Measurements from ENCODE around the gene OCIAD1. TPM values are rescaled to one million over a fixed set of nuclear protein-coding genes. Genes with fewer than 3 reads are reported as not detected.
A peak's percentile ranks its signal among the peaks of the same experiment; 100 is the strongest.
"Not testable (repeated sequence)": the region's sequence is repeated elsewhere in the genome, so short reads cannot be mapped to it uniquely, and the experiment has no call there.

The OCIAD1 gene
- polyA plus RNA-seq, 3 donors = 213 to 254 (median 247) TPM

DNA sequence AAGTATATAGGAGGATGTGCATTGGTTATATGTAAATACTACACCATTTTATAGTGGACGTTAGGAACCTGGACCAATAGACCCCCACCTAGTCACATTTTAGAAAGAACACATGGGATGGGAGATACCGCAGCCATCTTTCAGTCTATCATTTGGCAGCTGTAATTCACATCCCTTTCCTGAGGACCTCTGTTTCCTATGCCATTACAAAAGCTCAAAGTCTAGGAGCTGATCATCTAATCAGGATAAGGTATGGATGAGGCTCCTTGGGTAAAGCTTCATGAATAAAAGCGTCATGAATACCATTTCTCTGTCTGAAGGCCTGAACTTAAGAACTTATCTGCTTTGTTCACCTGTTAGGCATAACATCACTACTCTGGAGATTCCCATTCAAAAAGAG, 31.1 kb downstream of the OCIAD1 start:
- DNase-seq = no peak

- no peak for DNase-seq
Measured at GRCh38 chr4:48862661-48863060, 31.8 kb downstream of the OCIAD1 start.

- DNase-seq = no peak
Measured at GRCh38 chr4:48863728-48864127, 32.8 kb downstream of the OCIAD1 start.

- DNase-seq = not testable (repeated sequence)
Measured at GRCh38 chr4:48864696-48865095, 33.8 kb downstream of the OCIAD1 start.

DNA sequence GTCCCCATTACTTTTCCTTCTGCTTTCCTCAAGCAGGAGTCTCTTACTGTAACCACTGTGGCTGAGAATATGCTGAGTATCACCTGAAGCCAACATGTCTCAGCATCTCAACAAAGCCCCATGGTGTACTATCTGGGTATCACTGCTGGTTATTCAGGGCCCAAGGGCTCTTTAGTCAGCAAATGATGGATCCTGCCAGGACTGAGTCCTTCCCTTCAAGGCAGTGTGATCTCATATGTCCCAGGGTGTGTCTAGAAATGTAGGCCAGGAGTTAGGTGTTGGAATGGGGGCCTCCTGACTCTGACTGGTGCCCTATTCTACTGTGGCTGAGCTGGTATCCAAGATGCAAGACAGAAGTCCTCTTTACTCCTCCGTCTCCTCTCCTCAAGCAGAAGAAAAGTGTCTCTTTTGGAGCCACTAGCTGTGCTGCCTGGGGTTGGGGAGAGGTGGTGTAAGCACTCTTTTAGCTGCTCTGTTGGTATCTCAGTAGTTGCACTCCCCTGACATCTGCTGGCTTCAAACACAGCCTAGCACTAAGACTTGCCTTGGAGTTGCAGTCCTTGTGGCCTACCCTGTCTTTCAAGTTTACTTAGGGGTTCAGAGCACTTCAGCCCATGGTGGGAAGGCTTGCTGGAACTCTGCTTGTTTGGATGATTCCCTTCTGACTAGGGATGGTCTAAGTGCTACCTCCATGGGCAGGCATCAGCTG, 47.1 kb downstream of the OCIAD1 start:
- DNase-seq = no peak

GRCh38 chr4:48879561-48880442, 48.9 kb downstream of the OCIAD1 start:
- DNase-seq = no peak

- DNase-seq = not testable (repeated sequence)
Measured at GRCh38 chr4:48881646-48882045, 50.8 kb downstream of the OCIAD1 start.

- DNase-seq = not testable (repeated sequence)
Measured at GRCh38 chr4:48889750-48890149, 58.9 kb downstream of the OCIAD1 start.

DNA sequence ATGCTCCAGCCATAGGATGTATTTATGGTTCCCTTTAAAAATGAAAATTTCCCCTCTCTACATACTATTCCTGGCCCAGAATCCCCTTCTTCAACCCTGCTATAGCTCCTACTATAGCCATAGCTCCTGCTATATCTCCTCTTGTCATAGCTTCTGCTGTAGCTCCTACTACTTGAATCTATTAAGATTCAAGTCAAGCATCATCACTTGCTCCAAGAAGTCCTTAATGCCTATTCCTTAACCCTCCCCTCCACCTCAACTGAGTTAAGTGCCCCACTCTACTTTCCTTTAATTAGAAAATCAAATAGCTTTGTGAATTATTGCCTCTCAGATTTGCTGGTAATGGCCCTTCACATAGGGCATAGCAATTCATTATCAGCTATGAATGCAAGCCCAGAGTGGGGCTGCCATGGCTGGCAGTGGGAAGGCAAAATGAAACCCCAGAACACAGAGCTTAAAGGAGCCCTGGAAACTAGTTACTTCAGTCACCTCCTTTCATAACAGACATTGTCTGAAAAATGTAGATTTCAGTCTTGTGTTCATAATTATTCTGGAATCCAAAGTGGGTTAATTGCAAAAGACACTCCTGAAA, 60.2 kb downstream of the OCIAD1 start:
- DNase-seq = no peak

- DNase-seq = no peak
Measured at GRCh38 chr4:48896845-48897244, 66.0 kb downstream of the OCIAD1 start.

GRCh38 chr4:48898733-48899431, 68.0 kb downstream of the OCIAD1 start:
- no peak for DNase-seq

- DNase-seq = no peak
Measured at GRCh38 chr4:48899432-48899749, 68.5 kb downstream of the OCIAD1 start.

DNA sequence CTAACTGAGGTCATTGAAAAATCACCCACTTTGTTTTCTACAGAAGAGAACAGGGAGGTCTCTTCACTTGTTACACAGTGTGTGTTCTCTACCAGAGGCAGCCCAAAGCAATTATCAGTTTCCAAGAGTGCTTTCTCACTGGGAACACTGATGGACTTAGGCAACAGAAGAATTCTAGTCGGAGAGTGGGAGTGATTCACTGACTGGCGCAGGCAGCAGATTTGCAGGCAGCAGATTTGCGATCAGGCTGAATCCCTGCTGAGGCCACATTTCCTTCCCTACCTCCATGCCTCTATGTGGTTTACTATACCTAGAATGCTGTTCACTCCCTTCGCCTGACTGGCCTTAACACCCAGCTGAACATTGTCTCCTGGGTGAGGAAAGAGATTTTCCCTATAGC, 69.1 kb downstream of the OCIAD1 start:
- no peak for DNase-seq

DNA sequence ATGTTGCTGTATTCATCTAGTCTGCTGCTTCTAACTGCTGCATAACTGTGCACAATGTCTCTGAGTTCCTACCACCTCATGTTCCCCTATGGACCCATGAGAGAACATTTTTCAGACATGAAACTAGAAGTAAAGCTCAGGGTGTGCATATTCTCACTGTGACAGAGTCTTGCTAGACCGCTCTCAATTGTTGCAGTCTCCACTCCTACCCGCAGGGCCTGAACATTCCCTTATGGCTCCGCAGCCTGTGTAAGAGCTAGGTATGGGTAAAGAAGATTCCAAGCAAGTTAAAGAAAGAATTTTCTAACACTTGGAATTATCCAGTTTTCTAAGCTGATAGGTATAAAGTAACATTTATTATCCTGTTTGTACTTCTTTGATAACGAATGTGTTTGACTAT, 70.3 kb downstream of the OCIAD1 start:
- no peak for DNase-seq

GRCh38 chr4:48902266-48902665, 71.4 kb downstream of the OCIAD1 start:
- DNase-seq = no peak

DNA sequence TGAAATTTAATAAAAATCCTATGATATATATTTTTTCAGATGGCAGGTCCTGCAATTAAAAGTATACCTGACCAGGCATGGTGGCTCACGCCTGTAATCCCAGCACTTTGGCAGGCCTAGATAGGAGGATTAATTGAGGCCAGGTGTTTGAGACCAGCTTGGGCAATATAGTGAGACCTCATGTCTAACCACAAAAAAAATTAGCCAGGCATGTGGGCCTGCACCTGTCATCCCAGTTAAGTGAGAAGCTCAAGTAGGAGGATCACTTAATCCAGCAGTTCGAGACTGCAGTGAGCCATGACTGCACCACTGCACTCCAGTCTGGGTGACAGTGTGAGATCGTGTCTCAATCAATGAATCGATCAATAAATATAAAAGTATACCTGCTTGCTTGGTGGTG, 73.2 kb downstream of the OCIAD1 start:
- no peak for DNase-seq

DNA sequence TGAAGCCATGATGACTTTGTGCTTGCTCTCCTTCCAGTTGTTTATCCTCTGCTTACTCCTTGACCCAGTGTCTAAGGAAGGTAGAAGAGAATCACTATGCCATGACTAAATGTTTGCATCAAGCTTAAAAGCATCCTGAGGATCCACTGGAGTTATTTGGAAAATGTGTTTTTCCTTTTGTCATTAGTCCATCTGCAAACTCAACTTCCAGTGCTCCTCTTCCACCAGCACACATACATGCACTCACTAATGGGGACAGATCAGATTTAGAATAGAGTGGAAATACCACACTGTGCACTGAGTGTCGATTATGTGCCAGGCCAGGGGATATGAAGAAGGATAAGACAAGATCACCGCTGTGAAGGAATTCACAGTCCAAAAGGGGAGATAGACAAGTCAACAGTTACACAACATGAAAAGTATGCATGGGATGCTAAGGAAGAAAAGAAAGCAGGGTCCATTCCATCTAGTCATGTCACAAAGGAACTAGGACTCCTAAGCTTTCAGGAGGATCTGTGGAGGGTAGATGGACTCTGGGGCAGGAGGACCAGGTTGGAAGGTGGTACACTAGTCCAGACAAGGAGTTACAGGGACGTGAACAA, 73.8 kb downstream of the OCIAD1 start:
- DNase-seq = no peak

DNA sequence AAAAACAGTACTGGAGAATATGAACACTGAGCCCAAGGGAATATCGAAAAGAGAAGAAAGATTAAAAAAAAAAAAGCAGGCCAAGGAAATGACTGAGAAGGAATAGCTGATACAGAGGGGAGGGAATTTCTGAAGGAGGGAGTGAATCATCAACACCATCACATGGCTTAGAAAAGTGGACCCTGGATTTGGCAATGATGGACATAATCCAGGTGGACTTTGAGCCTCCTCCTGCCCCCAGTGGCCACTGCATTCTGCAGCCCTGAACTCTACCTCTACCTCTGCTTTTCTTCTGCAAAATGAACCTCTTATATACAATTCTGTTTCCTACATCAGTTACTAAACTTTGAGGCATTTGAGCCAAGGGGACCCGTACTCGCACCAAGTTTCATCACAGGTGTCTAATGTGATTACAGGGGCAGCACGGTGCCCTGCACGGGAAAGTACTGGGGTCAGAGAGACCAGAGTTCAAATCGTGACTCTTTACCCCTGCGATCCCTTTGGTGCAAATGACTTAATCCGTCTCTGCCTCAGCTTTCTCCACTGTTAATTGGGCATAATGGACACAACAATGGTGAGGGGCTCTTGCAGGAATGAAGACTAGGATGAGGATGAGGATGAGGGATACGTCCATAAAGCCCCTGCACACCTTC, 74.6 kb downstream of the OCIAD1 start:
- no peak for DNase-seq

DNA sequence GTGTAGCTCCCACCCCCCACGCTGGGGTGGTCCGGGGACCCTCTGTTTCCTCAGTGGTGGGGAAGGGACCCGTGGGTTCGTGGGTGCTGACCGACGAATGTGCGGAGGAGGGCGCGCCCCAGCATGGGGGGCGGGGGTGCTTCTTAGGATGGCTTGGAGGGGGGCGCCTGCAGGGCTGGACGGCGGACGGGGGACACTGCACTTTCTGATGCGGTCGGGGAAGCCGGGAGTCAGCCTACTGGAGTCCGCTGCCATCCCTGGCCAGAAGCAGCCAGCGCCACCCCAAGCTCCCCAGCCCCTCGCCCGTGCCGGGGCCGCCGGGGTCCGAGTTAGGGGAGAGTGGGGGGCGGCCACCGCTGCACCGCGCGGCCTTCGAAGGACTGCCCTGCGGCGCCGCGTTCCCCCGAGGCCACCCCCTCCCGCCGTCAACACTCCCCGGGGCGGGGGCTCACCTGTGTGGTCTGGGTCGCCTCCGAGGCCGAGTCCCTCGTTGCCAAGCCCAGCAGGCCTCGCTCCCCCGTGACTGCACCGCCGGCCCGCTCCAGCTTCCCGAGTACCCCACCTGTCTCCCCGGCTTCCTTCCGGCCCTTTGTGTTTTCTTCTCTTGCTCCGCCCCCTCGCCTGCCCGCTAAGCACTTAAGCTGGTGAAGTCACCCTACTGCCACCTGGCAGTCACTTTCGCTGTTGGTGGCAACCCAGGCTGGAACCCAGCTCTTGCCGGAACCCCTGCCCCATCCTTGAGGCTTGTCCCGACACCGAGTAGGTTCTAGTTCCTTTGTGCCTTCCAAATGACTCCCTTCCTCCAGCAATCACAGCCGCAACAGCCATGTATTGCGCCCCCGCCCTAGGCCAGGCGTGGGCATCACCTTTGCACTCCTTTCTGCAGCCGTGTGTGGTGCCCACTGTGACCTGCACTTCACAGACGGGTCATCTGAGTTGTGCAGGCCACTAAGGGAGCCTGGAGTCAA, 75.6 kb downstream of the OCIAD1 start, which contains the start of gene OCIAD2:
TSS of gene OCIAD2 (minus strand) at position 569 of the 968 bp plus-strand sequence. CDS start 2,225 bp downstream, outside the sequence.
- DNase-seq = peak; percentile 82

Data from renal pelvis (tissue), 4 donors.